Astrocyte (in vitro differentiated cells and primary cell): Measurements from ENCODE around the gene CCDC187. TPM values are rescaled to one million over a fixed set of nuclear protein-coding genes. Genes with fewer than 3 reads are reported as not detected.

Experiments used
- DNase-seq: peaks from one replicate; pipeline ENCODE4 v3.0.0-alpha.2; 2010; ENCODE audit warnings: low read depth
- FAIRE-seq: peaks from 2 replicates; lab custom pipeline; 2011; peaks lifted over from hg19 to GRCh38; lab: Jason Lieb, UNC
- H2AFZ ChIP-seq: 2 replicates; pipeline ENCODE4 v1.6.0; 2012; ENCODE audit warnings: low read depth, low read length, inconsistent platforms
- H3K27ac ChIP-seq: 2 replicates; pipeline ENCODE4 v1.5.1; 2011; ENCODE audit warnings: low read depth, low read length, inconsistent platforms
- H3K27me3 ChIP-seq: 2 replicates; pipeline ENCODE4 v1.6.0; 2011; ENCODE audit warnings: low read length, inconsistent platforms; ENCODE audit not compliant: insufficient read depth
- H3K36me3 ChIP-seq: 2 replicates; pipeline ENCODE4 v1.5.1; 2011; ENCODE audit warnings: low read length, inconsistent platforms; ENCODE audit not compliant: insufficient read depth
- H3K4me1 ChIP-seq: 2 replicates; pipeline ENCODE4 v1.5.1; 2011; ENCODE audit warnings: low read length, inconsistent platforms; ENCODE audit not compliant: insufficient read depth
- H3K4me2 ChIP-seq: 2 replicates; pipeline ENCODE4 v1.6.0; 2012; ENCODE audit warnings: low read length, inconsistent platforms
- H3K4me3 ChIP-seq: 2 replicates; pipeline ENCODE4 v1.5.1; 2011; ENCODE audit warnings: low read depth, mild to moderate bottlenecking, low read length, inconsistent platforms; ENCODE audit not compliant: insufficient read depth
- H3K79me2 ChIP-seq: 2 replicates; pipeline ENCODE4 v1.6.0; 2012; ENCODE audit warnings: mild to moderate bottlenecking, low read length, inconsistent platforms; ENCODE audit not compliant: insufficient read depth
- H3K9ac ChIP-seq: 2 replicates; pipeline ENCODE4 v1.6.0; 2012; ENCODE audit warnings: mild to moderate bottlenecking, low read length, inconsistent platforms
- H3K9me3 ChIP-seq: 2 replicates; pipeline ENCODE4 v1.5.1; 2012; ENCODE audit warnings: low read depth, mild to moderate bottlenecking, low read length, inconsistent platforms; ENCODE audit not compliant: insufficient read depth
- H4K20me1 ChIP-seq: 2 replicates; pipeline ENCODE4 v1.6.0; 2012; ENCODE audit warnings: low read length, inconsistent platforms; ENCODE audit not compliant: insufficient read depth
- H3K27ac Mint-ChIP-seq: one replicate; pipeline ENCODE4 v1.8.0; 2021; ENCODE audit warnings: mild to moderate bottlenecking, mixed read lengths; ENCODE audit not compliant: unreplicated experiment
- H3K27me3 Mint-ChIP-seq: one replicate; pipeline ENCODE4 v1.8.0; 2021; ENCODE audit warnings: low read depth, mixed read lengths; ENCODE audit not compliant: unreplicated experiment
- H3K36me3 Mint-ChIP-seq: one replicate; pipeline ENCODE4 v1.8.0; 2021; ENCODE audit warnings: low read depth, mixed read lengths; ENCODE audit not compliant: unreplicated experiment
- H3K4me1 Mint-ChIP-seq: one replicate; pipeline ENCODE4 v1.8.0; 2021; ENCODE audit warnings: low read depth, mixed read lengths; ENCODE audit not compliant: unreplicated experiment
- H3K4me3 Mint-ChIP-seq: one replicate; pipeline ENCODE4 v1.8.0; 2021; ENCODE audit warnings: mild to moderate bottlenecking, moderate library complexity, mixed read lengths; ENCODE audit not compliant: unreplicated experiment
- H3K9me3 Mint-ChIP-seq: one replicate; pipeline ENCODE4 v1.8.0; 2021; ENCODE audit warnings: mild to moderate bottlenecking, mixed read lengths; ENCODE audit not compliant: unreplicated experiment
- EZH2 ChIP-seq: IDR thresholded peaks from 2 replicates; pipeline ENCODE4 v1.6.1; 2012; ENCODE audit warnings: mild to moderate bottlenecking, low read length, inconsistent platforms; ENCODE audit not compliant: insufficient read depth
- total RNA-seq: library from RNA; stranded (reverse); gene quantifications from 2 replicates; pipeline ENCODE4 v1.2.1, GENCODE V29; 2021
- TF ChIP-seq, protein P1 (sequence below): IDR thresholded peaks from 2 replicates; pipeline ENCODE4 v1.5.1; 2011; ENCODE audit warnings: low read depth, mild to moderate bottlenecking, inconsistent platforms, low read length, moderate library complexity; ENCODE audit not compliant: insufficient read depth

The CCDC187 gene
- total RNA-seq, 1 donor from 2014 or later, result 0.09 TPM

- Histone ChIP-seq H3K4me1 (peaks cover 2% of the 10 kb centered on the region), H3K4me3 (no peak overlapping the region), H3K4me2 (no peak overlapping the region), H3K9ac (no peak overlapping the region), H2AFZ (no peak overlapping the region), H4K20me1 (no peaks in the 10 kb centered on the region), H3K27me3 (peaks cover 2% of the 10 kb centered on the region), H3K79me2 (no peaks in the 10 kb centered on the region), H3K9me3 (no peaks in the 10 kb centered on the region), H3K36me3 (no peaks in the 10 kb centered on the region), H3K27ac (no peak overlapping the region)
- H3K27me3 Mint-ChIP-seq, result peaks cover 10% of the 10 kb centered on the region
- no peaks in the 10 kb centered on the region for H3K9me3 Mint-ChIP-seq
- H3K36me3 Mint-ChIP-seq, result no peaks in the 10 kb centered on the region
- no peak for DNase-seq
- no peak for FAIRE-seq
- H3K27ac Mint-ChIP-seq, result no peak overlapping the region
- no peak overlapping the region for H3K4me3 Mint-ChIP-seq
- no peak for TF ChIP-seq EZH2
- TF ChIP-seq, protein P1, sequence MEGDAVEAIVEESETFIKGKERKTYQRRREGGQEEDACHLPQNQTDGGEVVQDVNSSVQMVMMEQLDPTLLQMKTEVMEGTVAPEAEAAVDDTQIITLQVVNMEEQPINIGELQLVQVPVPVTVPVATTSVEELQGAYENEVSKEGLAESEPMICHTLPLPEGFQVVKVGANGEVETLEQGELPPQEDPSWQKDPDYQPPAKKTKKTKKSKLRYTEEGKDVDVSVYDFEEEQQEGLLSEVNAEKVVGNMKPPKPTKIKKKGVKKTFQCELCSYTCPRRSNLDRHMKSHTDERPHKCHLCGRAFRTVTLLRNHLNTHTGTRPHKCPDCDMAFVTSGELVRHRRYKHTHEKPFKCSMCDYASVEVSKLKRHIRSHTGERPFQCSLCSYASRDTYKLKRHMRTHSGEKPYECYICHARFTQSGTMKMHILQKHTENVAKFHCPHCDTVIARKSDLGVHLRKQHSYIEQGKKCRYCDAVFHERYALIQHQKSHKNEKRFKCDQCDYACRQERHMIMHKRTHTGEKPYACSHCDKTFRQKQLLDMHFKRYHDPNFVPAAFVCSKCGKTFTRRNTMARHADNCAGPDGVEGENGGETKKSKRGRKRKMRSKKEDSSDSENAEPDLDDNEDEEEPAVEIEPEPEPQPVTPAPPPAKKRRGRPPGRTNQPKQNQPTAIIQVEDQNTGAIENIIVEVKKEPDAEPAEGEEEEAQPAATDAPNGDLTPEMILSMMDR, result no peak
- H3K4me1 Mint-ChIP-seq, result no peaks in the 10 kb centered on the region
Measured at GRCh38 chr9:136260521-136260920, 43.4 kb downstream of the CCDC187 start.

DNA sequence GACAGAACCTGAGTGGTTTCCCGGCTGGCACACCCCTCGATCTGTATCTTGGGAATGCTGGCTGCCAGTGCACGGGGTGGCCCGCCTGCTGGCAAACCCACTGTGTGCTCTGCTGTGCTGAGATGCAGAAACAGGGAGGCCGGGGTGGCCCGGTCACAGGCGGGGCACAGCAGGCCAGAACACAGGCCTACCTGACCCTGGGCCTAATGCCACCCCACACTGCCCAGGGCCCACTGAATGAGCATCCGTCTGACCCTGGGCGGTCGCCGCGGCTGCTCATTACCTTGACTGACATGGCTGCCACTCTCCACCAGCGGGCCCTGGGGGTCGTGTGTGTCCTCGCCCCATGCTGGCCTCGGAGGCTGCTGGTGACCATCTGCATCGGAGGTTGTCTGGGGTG is 44.1 kb downstream of the CCDC187 start:
- Histone ChIP-seq H3K9me3 (no peaks in the 10 kb centered on the region), H3K9ac (no peak overlapping the region), H3K36me3 (no peaks in the 10 kb centered on the region), H3K27me3 (peaks cover 2% of the 10 kb centered on the region), H3K4me2 (no peak overlapping the region), H3K79me2 (no peaks in the 10 kb centered on the region), H3K27ac (no peak overlapping the region), H3K4me3 (no peak overlapping the region), H4K20me1 (no peaks in the 10 kb centered on the region), H2AFZ (no peak overlapping the region), H3K4me1 (peaks cover 9% of the 10 kb centered on the region)
- Mint-ChIP-seq H3K36me3 (no peaks in the 10 kb centered on the region), H3K27me3 (peaks cover 10% of the 10 kb centered on the region), H3K27ac (no peak overlapping the region), H3K9me3 (no peaks in the 10 kb centered on the region), H3K4me1 (peaks cover 3% of the 10 kb centered on the region), H3K4me3 (no peak overlapping the region)
- no peak for TF ChIP-seq EZH2
- TF ChIP-seq, protein P1, result no peak
- DNase-seq, result no peak
- no peak for FAIRE-seq

- no peak overlapping the region for H3K4me2 ChIP-seq
- H3K9me3 ChIP-seq, result no peaks in the 10 kb centered on the region
- H3K27me3 ChIP-seq, result peaks cover 2% of the 10 kb centered on the region
- H4K20me1 ChIP-seq, result no peaks in the 10 kb centered on the region
- Mint-ChIP-seq H3K4me3 (no peak overlapping the region), H3K27ac (no peak overlapping the region), H3K36me3 (no peaks in the 10 kb centered on the region), H3K4me1 (peaks cover 3% of the 10 kb centered on the region), H3K9me3 (no peaks in the 10 kb centered on the region), H3K27me3 (peaks cover 10% of the 10 kb centered on the region)
- peaks cover 9% of the 10 kb centered on the region for H3K4me1 ChIP-seq
- H3K36me3 ChIP-seq, result no peaks in the 10 kb centered on the region
- no peak overlapping the region for H3K4me3 ChIP-seq
- no peaks in the 10 kb centered on the region for H3K79me2 ChIP-seq
- TF ChIP-seq EZH2, result no peak
- TF ChIP-seq, protein P1, result no peak
- DNase-seq (no peak), FAIRE-seq (no peak)
- H3K9ac ChIP-seq, result no peak overlapping the region
- no peak overlapping the region for H3K27ac ChIP-seq
- H2AFZ ChIP-seq, result no peak overlapping the region
Measured at GRCh38 chr9:136259517-136259813, 44.4 kb downstream of the CCDC187 start.
